Fibroblast of mammary gland (primary cell): ENCODE results near the gene CISD2.

Source experiments
- DNase-seq: peaks from one replicate; pipeline ENCODE4 v3.0.0-alpha.2; 2010; ENCODE audit warnings: low read depth
- H3K4me3 ChIP-seq: 2 replicates; pipeline ENCODE4 v1.5.1; 2011; ENCODE audit warnings: low read depth, mild to moderate bottlenecking, low read length, moderate library complexity; ENCODE audit not compliant: control insufficient read depth
- CTCF ChIP-seq: conservative IDR thresholded peaks from 2 replicates; pipeline ENCODE4 v1.5.1; 2011; ENCODE audit warnings: low read depth, low read length, inconsistent platforms; ENCODE audit not compliant: control insufficient read depth, insufficient read depth

The CISD2 gene

DNA sequence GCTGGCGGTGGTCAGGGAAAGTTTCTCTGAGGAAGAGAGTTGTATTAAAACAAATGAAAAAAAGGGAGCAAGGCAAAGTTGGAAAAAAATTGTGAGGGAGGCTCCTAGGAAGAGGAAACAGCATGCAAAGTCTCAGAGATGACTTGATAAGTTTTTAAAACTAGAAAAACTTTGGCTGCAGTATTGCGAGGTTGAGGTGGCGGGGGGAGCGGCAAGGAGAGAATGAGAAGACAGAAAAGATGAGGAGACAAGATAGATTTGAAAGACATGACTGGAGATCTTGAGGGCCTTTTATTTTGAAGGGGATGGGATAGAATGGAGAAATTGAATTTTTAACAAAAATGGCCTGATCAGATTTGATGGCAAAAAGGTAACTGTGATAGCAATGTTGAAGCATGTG is 36.7 kb upstream of the CISD2 start:
- TF ChIP-seq CTCF = no peak
- H3K4me3 ChIP-seq = no peak overlapping the region
- no peak for DNase-seq

DNA sequence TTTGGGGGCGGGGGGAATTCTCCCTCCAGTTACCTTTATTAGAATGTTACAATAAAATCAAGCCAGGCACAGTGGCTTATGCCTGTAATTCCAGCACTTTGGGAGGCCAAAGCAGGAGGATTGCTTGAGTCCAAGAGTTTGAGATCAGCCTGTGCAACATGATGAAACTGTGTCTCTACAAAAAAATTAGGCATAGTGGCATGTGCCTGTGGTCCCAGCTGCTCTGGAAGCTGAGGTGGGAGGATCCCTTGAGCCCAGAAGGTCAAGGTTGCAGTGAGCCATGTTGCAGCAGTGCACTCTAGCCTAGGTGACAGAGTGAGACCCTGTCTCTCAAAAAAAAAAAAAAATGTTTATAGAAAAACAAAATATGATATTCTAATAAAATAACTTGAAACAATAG is 36.1 kb upstream of the CISD2 start:
- DNase-seq = no peak
- no peak for TF ChIP-seq CTCF
- no peak overlapping the region for H3K4me3 ChIP-seq

- no peak for DNase-seq
- H3K4me3 ChIP-seq = no peak overlapping the region
- TF ChIP-seq CTCF = no peak
These were observed 32.2 kb upstream of the CISD2 start for GRCh38 chr4:102836596-102836995.

GRCh38 chr4:102842367-102842766 is 26.4 kb upstream of the CISD2 start:
- no peak for TF ChIP-seq CTCF
- H3K4me3 ChIP-seq = no peak overlapping the region
- no peak for DNase-seq

DNA sequence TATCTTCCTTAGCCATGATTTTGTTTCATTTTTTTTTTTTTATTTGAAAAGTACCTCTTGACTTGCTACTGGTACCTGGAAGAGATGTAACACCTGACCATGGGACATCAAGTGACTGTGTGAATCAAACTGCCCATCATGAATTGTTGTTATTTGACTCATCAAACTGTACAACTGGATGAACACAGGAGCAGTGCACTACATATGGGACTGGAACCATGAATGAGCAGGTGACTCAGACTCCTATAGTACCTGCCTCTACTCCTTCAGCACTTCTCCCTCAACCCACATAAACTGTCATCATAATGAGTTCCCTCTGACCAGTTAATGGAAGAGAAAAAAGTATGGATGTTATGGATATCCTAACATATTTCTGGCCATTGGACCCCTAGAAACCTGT is 25.5 kb upstream of the CISD2 start:
- no peak for TF ChIP-seq CTCF
- no peak overlapping the region for H3K4me3 ChIP-seq
- no peak for DNase-seq

DNA sequence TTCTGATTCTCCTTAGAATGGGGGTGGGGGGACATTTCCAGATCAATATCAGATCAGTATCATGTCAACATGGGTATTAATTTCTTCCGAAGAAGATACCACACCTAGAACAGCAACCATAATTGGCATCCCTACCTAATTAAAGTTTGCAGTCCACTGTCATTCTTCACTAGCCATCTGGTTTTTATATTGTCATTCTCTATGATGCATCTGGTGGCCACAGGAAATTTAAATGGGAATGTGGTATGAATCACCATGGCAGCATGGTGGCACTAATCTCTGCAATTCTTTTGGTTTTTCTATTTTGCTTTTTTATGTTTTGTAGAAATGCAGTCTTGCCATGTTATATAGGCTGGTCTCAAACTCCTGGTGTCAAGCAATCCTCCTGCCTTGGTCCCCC is 24.9 kb upstream of the CISD2 start:
- no peak for TF ChIP-seq CTCF
- H3K4me3 ChIP-seq = no peak overlapping the region
- no peak for DNase-seq

DNA sequence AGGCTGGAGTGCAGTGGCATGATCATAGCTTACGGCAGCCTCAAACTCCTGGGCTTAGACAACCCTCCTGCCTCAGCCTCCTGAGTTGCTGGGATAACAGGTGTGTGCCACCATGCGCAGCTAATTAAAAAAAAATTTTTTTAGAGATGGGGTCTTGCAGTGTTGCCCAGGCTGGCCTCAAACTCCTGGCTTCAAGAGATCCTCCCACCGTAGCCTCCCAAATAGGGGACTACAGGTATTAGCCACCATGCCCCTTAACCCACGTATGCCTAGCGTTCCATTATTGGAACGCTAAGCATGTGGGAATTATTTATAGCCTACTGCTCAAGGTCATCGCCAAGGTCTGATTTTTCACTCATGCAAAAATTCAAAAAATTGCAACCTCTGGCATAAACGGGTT is 21.1 kb upstream of the CISD2 start:
- DNase-seq = no peak
- no peak overlapping the region for H3K4me3 ChIP-seq
- no peak for TF ChIP-seq CTCF
